NT2/D1 (cell line): ENCODE results near the gene RAB8B.

ENCODE experiments used
- YY1 ChIP-seq: IDR thresholded peaks from 2 replicates; pipeline ENCODE4 v1.6.1; 2011; ENCODE audit not compliant: insufficient read length, insufficient read depth
- ZNF274 ChIP-seq: IDR thresholded peaks from 2 replicates; pipeline ENCODE4 v1.6.1; 2011; ENCODE audit warnings: mild to moderate bottlenecking, low read depth, low read length

DNA sequence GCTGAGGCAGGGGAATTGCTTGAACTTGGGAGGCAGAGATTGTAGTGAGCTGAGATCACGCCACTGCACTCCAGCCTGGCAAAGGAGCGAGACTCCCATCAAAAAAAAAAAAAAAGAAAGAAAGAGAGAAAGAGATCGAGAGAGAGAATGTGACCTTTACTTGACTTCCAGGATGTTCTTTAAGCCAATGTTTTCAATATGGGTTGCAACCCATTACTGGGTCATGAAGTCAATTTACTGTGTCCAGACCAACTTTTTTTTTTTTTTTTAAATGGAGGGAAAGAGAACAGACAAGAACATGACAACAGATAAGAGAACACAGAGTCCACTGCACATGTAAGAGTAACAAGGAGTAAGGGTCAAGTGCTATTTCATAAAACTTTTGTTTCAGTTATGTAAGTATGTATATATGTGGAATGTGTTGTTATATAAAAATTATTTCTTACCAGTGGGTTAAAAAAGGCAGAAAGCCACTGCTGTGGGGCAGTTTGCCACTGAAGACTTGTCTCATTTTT is 29.8 kb downstream of the RAB8B start:
- TF ChIP-seq ZNF274 (no peak), YY1 (no peak)
